PFSK-1 (cell line): ENCODE measurements around the gene PSIP1.

Experiments used
- FOXP2 ChIP-seq: optimal IDR thresholded peaks from 2 replicates; pipeline ENCODE3; 2011; ENCODE audit warnings: borderline replicate concordance, control low read depth, inconsistent platforms; ENCODE audit not compliant: insufficient read depth; ENCODE audit errors: extremely low read length, extremely low read depth
- POLR2AphosphoS5 ChIP-seq: IDR thresholded peaks from 2 replicates; pipeline ENCODE4 v1.6.1; 2012; ENCODE audit warnings: low read depth, mild to moderate bottlenecking, control low read depth, low read length, moderate library complexity
- REST ChIP-seq, 2 experiments: IDR thresholded peaks; 2 replicates each; pipeline versions ENCODE4 v1.6.1 to v1.8.0; 2011 to 2012; ENCODE audit warnings: low read depth in 2 of 2, low read length in 2 of 2, control low read depth in 1 of 2, inconsistent platforms in 1 of 2, mild to moderate bottlenecking in 1 of 2, moderate library complexity in 1 of 2; ENCODE audit not compliant: insufficient read depth in 1 of 2
- SIN3A ChIP-seq: IDR thresholded peaks from 2 replicates; pipeline ENCODE4 v1.6.1; 2012; ENCODE audit warnings: mild to moderate bottlenecking, low read length, moderate library complexity, borderline replicate concordance; ENCODE audit not compliant: insufficient read depth
- TAF1 ChIP-seq: IDR thresholded peaks from 2 replicates; pipeline ENCODE4 v1.6.1; 2012; ENCODE audit warnings: low read length, control low read depth, borderline replicate concordance; ENCODE audit not compliant: insufficient read depth

GRCh38 chr9:15512889-15513288, 2.1 kb upstream of the PSIP1 start:
- TF ChIP-seq REST (IDR thresholded peaks at IDR 0.05; ENCODE audit: insufficient read depth in 1 of 2, low read depth in 2 of 2, low read length in 2 of 2) (no peak), TAF1 (no peak), POLR2AphosphoS5 (no peak), SIN3A (no peak), FOXP2 (no peak)
